HG03457 (cell line): ENCODE data around the gene HOXA7.

Source experiments
- ATAC-seq: cut with Tn5 transposase; IDR thresholded peaks from one replicate; pipeline ENCODE4 v1.9.1; 2021; ENCODE audit warnings: moderate number of reproducible peaks; ENCODE audit not compliant: unreplicated experiment

HOXA7 gene

GRCh38 chr7:27160546-27161213 lies 4.2 kb upstream of the HOXA7 start:
- no peak for ATAC-seq

GRCh38 chr7:27160145-27160545 lies 3.7 kb upstream of the HOXA7 start:
- no peak for ATAC-seq

- no peak for ATAC-seq
These were observed 3.0 kb upstream of the HOXA7 start for GRCh38 chr7:27159266-27160144.

- ATAC-seq = no peak
These were observed 2.2 kb upstream of the HOXA7 start for GRCh38 chr7:27158436-27159265.

GRCh38 chr7:27157702-27158431 lies 1.4 kb upstream of the HOXA7 start:
- ATAC-seq = no peak

GRCh38 chr7:27156916-27157701 lies 634 bp upstream of the HOXA7 start:
- ATAC-seq = no peak

- ATAC-seq = no peak
These were observed 513 bp downstream of the HOXA7 start for GRCh38 chr7:27155816-27156507.

GRCh38 chr7:27154901-27155815 lies 1.3 kb downstream of the HOXA7 start:
- no peak for ATAC-seq

- no peak for ATAC-seq
These were observed 2.1 kb downstream of the HOXA7 start for GRCh38 chr7:27154369-27154768.

- ATAC-seq = no peak
These were observed 2.9 kb downstream of the HOXA7 start for GRCh38 chr7:27153526-27153925.

- no peak for ATAC-seq
These were observed 3.5 kb downstream of the HOXA7 start for GRCh38 chr7:27152816-27153442.

GRCh38 chr7:27151931-27152815 lies 4.3 kb downstream of the HOXA7 start, which contains the start of gene HOXA3:
Gene HOXA3 (minus strand): TSS chr7:27152583. CDS start chr7:27110640, 41,943 bp downstream.
- ATAC-seq = no peak

- ATAC-seq = no peak
These were observed 5.0 kb downstream of the HOXA7 start for GRCh38 chr7:27151341-27151930.

GRCh38 chr7:27150568-27151340 lies 5.7 kb downstream of the HOXA7 start:
- ATAC-seq = no peak

GRCh38 chr7:27149842-27150567 lies 6.5 kb downstream of the HOXA7 start:
- no peak for ATAC-seq
